GM18517 (cell line): ENCODE data around the gene GATAD1.
A peak's percentile ranks its signal among the peaks of the same experiment; 100 is the strongest.
"Not testable (repeated sequence)": the region's sequence is repeated elsewhere in the genome, so short reads cannot be mapped to it uniquely, and the experiment has no call there.

Experiments
- ATAC-seq: cut with Tn5 transposase; IDR thresholded peaks from one replicate; pipeline ENCODE4 v1.9.1; 2021; ENCODE audit warnings: mild to moderate bottlenecking, moderate library complexity; ENCODE audit not compliant: unreplicated experiment

Gene GATAD1, protein sequence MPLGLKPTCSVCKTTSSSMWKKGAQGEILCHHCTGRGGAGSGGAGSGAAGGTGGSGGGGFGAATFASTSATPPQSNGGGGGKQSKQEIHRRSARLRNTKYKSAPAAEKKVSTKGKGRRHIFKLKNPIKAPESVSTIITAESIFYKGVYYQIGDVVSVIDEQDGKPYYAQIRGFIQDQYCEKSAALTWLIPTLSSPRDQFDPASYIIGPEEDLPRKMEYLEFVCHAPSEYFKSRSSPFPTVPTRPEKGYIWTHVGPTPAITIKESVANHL

DNA sequence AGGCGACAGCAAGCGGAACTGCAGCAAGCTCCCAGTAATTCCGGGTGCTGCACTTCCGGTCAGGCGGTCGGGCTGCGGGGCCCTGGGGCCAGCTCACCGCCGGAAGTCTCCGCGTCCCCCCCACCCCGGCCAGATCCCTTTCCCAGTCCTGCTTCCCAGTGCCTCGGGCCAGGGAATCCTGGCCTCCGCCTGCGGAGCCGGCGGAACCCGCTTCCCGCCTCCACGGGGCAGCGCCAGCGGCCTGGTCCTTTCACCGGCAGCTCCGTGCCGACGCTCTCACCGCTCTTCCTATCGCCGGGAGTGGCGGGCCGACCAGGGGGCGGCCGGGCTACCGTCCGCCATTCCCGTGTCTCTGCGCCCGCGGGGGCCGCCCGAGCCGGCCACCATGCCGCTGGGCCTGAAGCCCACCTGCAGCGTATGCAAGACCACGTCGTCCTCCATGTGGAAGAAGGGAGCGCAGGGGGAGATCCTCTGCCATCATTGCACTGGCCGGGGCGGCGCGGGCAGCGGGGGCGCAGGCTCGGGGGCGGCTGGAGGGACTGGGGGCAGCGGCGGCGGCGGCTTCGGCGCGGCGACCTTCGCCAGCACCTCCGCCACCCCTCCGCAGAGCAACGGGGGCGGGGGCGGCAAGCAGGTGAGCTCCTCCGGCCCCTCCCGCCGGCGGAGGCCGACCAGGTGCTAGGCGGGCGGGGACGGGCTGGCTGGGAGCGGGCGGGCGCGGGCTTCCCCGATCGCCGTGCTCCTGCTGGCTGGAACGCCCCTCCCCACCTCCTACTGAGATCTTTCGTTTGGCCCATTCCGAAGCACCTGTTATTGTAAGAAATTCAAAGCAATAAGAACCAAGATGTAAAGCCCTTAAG, at the start of gene GATAD1:
TSS of gene GATAD1 (plus strand) at position 138 of the 860 bp plus-strand sequence. CDS start at position 386, 248 bp downstream.
- peak; percentile 81 for ATAC-seq

DNA sequence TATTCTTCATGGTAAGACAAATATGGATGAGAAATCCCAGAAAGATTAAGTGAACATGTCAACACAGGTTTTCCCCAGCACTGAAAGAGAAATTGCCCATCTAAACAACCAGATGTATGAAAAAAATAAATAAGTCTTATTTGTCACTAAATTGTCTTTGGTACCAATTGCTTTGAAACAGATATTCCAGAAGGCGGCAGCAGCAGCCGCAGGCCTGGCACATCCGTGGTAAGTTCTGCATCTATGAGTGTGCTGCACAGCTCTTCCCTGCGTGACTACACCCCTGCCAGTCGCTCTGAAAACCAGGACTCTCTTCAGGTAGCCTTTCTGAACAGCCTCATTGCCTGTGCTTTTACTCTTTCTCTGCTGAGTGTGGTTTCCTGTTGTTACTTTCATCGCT, 49.7 kb upstream of the GATAD1 start:
- ATAC-seq: no peak

DNA sequence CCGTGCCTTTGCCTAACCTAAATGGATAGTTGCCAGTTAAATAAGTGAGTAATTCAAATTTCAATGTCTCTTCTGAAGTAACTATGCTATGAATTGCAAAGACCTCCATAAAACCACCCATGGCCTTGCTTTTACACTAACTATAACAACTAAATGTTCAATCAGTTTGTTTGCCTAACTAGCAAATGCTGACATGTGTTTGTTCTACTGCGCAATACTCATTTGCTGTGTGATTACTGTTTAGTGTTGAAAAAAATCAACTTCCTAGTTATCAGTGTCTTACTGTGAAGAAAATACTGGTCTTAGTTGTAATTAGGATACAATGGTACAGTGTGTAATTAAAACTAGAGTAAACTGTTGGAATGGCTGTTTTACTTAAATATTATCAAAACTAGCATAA, 47.3 kb upstream of the GATAD1 start:
- no peak for ATAC-seq

DNA sequence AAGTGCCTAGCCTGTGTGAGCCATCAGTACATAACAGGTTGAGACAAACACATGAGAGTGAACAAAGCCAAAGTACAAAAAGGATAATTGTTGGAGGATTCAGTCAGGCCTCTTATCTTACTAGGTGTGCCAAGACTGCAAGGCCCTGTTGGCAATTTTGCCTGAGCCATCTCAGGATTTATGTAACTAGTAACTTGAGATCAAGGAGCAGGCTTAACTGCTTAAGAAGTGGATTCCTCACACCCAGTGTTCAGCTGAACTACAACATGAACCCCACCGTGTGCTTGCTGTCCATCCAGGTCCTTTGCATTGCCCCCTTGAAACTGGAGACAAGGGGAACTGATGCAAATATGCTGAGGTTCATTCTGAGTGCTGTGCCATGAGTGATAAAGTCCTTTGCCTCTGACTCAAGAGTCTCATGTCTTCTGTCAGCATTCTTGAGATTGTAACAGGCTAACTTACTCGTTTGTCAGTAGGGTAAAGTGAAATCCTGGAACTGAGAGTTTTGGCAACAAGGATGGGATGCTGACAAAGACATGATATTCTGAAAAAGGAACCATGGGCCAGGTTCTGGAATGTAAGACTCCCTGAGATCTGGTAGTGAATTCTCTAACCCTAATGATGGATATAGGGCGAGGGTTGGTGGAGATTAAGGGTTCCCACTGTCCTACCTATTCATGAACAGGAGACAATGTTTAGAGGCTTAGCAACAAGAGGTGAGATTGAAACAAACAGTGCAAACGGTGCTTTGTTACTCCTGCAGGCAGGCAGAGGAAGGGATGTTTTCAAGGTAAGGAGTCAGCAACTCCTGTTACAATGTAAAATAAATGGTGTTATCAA, 44.1 kb upstream of the GATAD1 start:
- ATAC-seq: no peak

DNA sequence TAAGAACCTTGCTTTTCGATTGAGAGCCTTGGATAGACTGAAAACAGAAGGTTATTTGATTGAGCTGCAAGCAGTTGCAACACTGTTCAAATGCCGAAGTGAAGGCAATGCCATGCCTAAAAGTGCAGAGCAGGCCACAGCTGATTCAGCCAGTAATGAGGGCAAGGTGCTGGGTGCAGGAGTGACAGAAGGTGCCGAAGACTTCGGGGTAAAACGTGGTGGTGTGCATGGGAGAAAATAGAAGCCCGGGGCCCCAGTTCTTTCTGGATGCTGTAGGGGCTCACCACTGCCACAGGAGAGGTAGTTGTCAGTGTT, 43.6 kb upstream of the GATAD1 start:
- ATAC-seq: no peak

DNA sequence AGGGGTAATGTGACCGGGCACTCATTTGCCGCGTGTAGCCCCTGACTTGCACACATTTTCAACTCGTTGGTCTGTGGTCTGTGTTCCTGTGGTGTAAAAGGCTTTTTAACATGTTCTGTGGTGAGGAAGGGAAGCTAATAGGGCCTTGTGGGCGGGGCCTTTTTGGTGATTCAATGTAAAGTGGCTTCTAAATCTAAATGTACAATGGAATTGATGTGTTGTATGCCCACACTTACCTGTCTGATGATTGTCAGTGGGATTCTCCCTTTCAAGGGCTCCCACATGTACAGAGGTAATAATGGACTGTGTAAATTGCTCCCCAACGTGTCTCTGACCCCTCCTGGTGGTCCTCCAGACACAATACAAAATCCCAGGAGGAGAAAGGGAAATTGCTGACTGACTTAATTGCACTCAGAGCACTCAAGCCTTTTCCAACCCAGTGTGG, 43.1 kb upstream of the GATAD1 start:
- no peak for ATAC-seq

DNA sequence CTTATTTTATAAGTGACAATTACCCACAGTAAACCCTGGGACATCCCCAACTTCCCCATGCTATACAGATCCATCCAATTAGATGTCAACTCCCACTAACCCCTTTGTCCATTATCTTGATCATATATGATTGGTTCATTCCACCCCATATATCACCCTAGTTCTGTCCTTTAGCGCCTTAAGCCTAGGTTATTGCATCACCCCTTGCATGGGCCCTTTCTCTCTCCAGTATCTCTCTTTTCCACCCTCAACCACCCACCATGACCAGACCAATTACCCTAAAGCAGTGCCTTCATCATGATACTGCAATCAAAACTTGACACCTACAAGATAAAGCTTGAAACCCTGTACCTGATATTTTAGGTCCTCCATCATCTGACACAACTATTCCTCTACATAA, 37.9 kb upstream of the GATAD1 start:
- no peak for ATAC-seq

DNA sequence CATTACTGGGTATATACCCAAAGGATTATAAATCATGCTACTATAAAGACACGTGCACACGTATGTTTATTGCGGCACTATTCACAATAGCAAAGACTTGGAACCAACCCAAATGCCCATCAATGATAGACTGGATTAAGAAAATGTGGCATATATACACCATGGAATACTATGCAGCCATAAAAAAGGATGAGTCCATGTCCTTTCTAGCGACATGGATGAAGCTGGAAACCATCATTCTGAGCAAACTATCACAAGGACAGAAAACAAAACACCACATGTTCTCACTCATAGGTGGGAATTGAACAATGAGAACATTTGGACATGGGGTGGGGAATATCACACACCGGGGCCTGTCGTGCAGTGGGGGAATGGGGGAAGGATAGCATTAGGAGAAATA, 37.1 kb upstream of the GATAD1 start:
- ATAC-seq: not testable (repeated sequence)

DNA sequence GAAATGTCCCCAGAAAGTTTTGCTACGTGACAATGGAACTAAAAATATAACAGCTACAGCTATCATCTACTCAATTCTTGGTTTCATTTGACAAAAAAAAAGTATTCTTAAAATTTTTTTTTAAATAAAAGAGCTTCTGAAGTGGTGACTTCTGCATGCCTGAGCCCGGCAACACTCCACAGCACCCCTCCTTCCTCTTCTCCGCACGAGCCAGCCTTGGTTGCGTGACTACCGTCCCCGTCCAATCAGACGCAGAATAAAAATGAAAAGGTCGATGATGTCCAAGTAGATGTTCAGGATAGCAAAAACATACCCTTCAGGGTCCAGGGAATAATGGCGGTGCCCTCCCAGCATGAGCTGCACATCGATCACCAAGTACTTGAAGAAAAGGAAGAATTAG, 34.5 kb upstream of the GATAD1 start:
- no peak for ATAC-seq

DNA sequence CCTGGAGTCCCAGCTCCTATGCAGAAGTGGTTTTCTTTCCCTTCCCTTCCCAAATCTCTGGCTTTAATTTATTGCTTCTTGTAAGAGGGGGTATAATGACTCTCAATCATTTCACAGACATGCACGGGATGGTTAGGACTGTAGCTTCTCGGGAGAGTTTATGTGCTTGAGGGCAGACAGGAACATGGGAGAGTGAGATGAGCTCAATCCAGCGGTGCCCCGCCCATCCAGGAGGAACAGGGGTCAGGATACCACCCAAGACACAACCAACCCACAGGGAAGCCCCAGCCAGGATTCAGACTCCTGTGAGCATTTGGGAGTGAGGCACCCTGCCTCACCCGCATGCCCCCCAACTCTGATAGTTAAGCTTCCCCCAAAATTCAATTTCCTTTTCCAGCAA, 33.7 kb upstream of the GATAD1 start:
- ATAC-seq: no peak

DNA sequence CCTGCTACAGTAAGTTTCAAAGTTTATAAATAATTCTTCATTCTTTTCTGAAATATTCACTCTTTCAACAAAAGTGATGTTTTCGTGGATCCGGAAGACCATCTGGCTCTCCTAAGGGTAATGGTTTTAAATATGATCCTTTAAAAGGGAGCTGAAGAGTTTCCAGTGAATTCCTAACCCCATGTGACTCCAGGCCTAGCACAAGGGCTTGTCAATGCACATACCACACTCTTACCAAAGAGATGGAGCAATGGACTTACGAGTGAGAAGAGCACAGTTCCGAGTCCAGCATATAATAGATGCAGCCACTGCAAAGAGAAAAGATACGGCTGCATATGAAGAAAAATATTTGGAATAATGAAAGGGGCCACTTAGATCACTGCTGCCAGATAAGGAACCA, 32.1 kb upstream of the GATAD1 start:
- ATAC-seq: no peak

DNA sequence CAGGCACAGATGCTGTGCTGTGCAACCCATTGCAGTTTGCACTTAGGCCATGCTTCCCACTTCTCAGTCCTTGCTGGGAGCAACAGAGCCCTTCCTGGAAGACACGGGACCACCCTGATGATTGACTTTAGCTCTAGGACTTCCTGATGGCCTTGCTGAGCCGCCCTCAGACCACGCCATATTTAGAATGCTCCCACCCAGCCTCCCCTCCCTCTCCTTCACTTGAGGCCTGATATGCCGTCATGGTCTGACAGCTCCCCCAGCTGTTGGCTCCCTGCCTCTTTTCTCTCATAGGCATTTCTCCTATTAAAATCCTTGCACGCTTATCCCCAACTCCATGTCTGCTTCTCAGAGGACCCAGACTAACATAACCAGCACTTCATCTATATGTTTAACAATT, 29.4 kb upstream of the GATAD1 start:
- no peak for ATAC-seq

DNA sequence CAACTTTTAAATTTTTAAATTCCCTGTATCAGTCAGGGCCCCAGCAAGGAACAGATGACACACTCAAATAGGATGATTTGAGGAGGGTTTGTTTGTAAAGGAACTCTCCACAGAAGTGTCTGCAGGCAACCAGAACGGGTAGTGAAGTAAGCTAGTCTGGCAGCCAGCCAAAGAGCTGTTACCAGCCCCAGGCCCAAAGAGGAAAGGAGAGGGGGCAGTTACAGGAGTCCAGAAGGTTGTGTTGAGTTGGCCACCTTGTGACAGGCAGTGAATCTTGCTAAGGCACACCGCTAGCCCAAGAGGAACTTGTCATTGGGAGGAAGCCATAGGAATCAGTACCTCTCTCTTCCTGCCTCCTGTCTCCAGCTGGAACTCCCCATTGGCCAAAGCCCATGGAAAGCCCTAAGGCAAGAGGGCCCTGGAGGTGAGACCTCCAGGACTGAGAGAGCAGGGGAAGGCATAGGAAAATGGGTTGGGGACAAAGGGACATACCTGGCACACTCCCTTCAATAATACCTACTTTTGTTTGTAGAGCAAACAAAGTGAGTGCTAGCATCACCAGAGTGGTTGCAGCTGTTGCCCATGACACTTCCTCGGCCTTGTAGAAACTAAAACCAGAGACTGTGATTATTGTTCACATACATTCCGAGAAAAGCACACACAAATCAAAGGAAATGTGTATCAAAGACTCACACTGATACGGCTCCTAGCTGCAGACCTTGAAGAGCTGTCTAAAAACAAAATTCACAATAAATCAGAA, 25.4 kb upstream of the GATAD1 start:
- no peak for ATAC-seq

DNA sequence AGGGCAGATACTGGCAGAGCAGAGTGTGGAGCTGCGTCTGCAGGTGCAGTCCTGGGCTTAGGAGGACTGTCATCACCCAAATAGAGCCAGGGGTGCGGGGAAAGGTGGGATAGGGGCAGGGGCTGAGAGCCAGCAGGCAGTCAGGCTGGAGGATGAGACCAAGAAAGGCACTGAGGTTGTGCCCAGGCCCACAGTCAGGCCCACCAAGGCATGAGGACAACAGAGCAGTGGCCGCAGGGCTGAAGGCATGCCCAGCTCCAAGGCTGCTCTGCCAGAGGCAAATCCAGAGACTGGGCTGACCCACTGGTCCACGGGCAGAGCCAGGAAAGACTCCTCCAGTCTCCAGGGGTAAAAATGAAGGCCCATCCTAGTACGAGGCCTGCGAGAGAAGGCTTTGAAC, 24.4 kb upstream of the GATAD1 start:
- ATAC-seq: no peak

DNA sequence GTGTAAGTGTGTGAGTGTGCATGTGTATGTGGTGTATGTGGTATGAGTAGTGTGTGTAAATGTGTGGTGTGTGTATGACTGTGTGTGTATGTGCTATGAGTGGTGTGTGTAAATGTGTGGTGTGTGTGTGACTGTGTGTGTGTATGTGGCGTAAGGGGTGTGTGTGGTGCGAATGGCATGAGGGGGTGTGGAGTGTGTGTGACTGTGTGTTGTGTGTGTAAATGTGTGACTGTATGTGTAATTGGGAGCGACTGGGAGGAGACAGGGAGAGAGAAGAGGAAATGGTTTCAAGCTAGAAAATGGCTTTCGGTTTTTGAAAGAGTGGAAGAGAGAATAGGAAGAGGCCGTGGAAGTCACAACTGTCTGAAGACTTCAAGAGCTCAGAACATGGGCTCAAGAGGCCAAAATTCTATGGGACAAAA, 23.6 kb upstream of the GATAD1 start:
- ATAC-seq: no peak

DNA sequence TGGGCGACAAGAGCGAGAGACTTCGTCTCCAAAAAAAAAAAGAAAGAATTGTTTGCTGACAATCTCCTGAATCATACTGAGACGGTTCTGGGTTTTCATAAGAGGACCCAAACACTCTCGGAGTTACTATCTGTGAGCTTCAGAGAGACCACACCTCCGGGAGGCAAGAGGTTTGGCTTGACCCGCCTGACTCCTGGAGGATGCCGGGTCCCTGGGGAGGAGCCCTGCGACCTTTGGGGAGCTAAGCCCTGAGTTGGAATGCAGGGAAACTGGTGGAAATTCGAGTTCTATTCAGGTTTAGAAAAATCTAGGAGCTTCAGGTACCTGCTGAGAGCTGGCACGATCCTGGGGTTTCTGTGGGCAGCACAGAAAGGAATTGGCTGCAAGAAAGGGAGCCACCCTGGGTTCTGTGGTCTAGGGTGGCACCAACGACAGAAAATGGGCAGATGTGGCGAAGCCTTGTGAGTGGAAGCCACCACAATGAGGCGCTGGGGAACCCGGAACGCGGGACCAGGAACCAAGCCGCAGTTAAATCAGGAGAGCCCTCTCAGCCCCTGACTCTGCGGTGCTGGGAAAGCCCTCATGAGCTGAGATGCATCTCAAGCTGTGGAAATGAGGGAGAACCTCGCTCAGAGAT, 21.9 kb upstream of the GATAD1 start:
- no peak for ATAC-seq

DNA sequence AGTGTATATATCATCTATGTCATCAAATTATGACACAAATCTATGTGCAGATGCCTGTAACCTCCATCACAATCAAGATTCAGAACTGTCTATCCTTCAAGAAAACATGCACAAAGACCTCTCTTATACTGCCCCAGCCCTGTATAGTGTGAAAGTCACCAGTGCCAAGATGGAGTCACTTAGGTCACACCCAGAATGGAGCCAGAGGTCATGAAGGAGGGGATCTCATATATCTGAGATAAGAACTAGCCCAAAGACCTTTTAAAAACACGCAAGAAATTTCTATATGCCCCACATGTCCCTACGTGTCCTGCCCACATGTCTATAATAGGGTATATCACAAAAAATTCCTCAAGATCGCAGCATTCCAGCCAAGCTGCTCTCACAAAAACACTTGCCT, 20.1 kb upstream of the GATAD1 start:
- ATAC-seq: no peak

DNA sequence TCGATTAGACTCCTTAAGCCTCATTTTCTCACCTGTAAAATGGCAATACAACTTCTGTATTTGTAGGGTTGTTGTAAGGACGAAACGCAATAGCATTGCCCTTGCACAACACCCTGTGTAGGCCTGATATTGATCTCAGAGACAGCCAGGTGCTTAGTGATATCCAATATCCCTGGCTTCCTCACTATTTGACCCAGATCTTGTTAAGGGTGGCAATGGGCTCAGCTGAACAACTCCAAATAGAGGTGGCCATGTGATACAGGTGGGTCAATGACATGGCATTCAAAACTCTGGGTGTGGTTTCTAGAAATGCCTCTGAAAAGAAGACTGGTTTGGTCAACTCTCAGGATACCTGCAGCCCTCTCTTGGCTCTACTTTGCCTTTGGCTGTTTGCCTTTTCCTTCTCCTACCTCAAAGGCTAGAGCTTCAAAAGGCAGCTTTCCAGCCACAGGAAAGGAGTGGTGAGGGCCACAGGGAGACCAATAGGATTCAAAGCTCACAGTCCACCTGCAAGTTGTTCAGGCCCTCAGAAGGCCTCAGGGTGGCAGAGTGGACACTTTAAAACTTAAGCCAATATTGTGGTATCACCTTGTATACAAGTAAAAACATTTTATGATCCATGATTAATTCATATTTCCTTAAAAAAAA, 14.9 kb upstream of the GATAD1 start:
- ATAC-seq: no peak

DNA sequence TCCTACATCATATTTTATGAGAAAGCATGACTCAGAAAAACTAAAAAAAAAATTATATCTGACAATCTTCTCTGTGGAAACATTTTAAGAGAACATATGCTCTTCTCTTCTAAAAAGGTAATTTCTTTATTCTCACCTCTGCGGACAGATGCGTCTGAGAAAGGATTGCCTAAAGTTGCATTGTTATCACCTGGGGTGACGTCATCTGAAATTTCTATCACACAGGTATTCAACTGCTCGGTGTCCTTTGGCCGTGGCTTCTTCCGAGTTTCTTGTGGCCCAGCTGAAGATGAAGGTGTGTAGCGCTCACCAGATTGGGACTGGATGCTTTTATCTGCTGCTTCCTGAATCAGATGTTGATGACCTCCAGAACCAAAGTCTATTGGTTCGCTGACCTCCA, 14.3 kb upstream of the GATAD1 start:
- no peak for ATAC-seq

DNA sequence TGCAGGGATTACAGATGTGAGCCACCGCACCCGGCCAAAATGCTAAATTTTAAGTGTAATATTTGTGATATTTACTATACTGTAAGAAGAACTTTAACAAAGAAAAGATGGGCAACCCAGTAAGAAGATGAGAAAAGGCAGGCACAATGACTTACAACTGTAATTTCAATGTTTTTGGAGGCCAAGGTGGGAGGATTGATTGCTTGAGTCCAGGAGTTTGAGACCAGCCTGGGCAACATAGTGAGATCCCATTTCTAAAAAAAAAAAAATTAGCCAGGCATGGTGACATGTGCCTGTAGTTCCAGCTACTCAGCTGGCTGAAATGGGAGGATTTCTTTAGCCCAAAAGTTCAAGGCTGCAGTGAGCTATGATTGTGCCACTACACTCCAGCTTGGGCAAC, 11.7 kb upstream of the GATAD1 start:
- ATAC-seq: no peak
